HepG2 (cell line): ENCODE measurements around the gene CUEDC2. TPM values are rescaled to one million over a fixed set of nuclear protein-coding genes. Genes with fewer than 3 reads are reported as not detected.

Experiments
- ATAD3A ChIP-seq: sonication (generic); formaldehyde crosslinking; IDR thresholded peaks from 2 replicates; pipeline ENCODE4 v1.4.0; 2020; ENCODE audit warnings: missing genetic modification reagents
- CENPBD1 ChIP-seq: sonication (generic); formaldehyde crosslinking; IDR thresholded peaks from 2 replicates; pipeline ENCODE4 v1.8.0; 2022; ENCODE audit warnings: missing genetic modification reagents, low read depth, mild to moderate bottlenecking, borderline replicate concordance
- FOSL2 ChIP-seq: sonication (generic); formaldehyde crosslinking; IDR thresholded peaks from 2 replicates; pipeline ENCODE4 v1.4.0; 2020; ENCODE audit warnings: missing genetic modification reagents
- FOXM1 ChIP-seq: sonication (generic); formaldehyde crosslinking; IDR thresholded peaks from 2 replicates; pipeline ENCODE4 v1.5.0; 2020; ENCODE audit warnings: missing genetic modification reagents
- IKZF5 ChIP-seq: IDR thresholded peaks from 2 replicates; pipeline ENCODE4 v1.6.1; 2018; ENCODE audit warnings: missing genetic modification reagents, mild to moderate bottlenecking, missing compliant biosample characterization
- KMT2B ChIP-seq: IDR thresholded peaks from 2 replicates; pipeline ENCODE4 v1.6.1; 2016; ENCODE audit warnings: missing genetic modification reagents, missing compliant biosample characterization
- MAFF ChIP-seq: IDR thresholded peaks from 2 replicates; pipeline ENCODE4 v1.6.1; 2011; ENCODE audit warnings: low read depth, low read length, improper control_type of control experiment
- MTERF4 ChIP-seq: sonication (generic); formaldehyde crosslinking; IDR thresholded peaks from 2 replicates; pipeline ENCODE4 v1.8.0; 2023; ENCODE audit warnings: mild to moderate bottlenecking, missing genetic modification reagents
- MXD3 ChIP-seq: IDR thresholded peaks from 2 replicates; pipeline ENCODE4 v1.6.1; 2016; ENCODE audit warnings: mild to moderate bottlenecking, missing biosample characterization, missing genetic modification reagents
- MYPOP ChIP-seq: sonication (generic); formaldehyde crosslinking; IDR thresholded peaks from 2 replicates; pipeline ENCODE4 v1.8.1; 2023; ENCODE audit warnings: mild to moderate bottlenecking, moderate library complexity, missing genetic modification reagents
- PHF8 ChIP-seq: sonication (generic); formaldehyde crosslinking; IDR thresholded peaks from 2 replicates; pipeline ENCODE4 v1.5.0; 2020; ENCODE audit warnings: missing genetic modification reagents
- SMARCC2 ChIP-seq: fragments of 450-650 bp; IDR thresholded peaks from 2 replicates; pipeline ENCODE4 v1.6.1; 2017; ENCODE audit warnings: antibody characterized with exemption, mild to moderate bottlenecking
- SSRP1 ChIP-seq: IDR thresholded peaks from 2 replicates; pipeline ENCODE4 v1.6.1; 2016; ENCODE audit warnings: control low read depth
- THRA ChIP-seq: sonication (generic); formaldehyde crosslinking; IDR thresholded peaks from 2 replicates; pipeline ENCODE4 v1.4.0; 2020; ENCODE audit warnings: missing genetic modification reagents, borderline replicate concordance
- ZBTB2 ChIP-seq: sonication (generic); formaldehyde crosslinking; IDR thresholded peaks from 2 replicates; pipeline ENCODE4 v1.8.0; 2022; ENCODE audit warnings: low read depth, missing genetic modification reagents
- ZBTB46 ChIP-seq: sonication (generic); formaldehyde crosslinking; IDR thresholded peaks from 2 replicates; pipeline ENCODE4 v1.4.0; 2020; ENCODE audit warnings: mild to moderate bottlenecking, missing genetic modification reagents, borderline replicate concordance
- ZEB1 ChIP-seq: IDR thresholded peaks from 2 replicates; pipeline ENCODE4 v1.6.1; 2012; ENCODE audit warnings: mild to moderate bottlenecking, low read depth, inconsistent platforms; ENCODE audit not compliant: insufficient replicate concordance
- ZNF124 ChIP-seq: sonication (generic); formaldehyde crosslinking; IDR thresholded peaks from 2 replicates; pipeline ENCODE4 v1.4.0; 2020; ENCODE audit warnings: missing genetic modification reagents
- ZNF350 ChIP-seq: sonication (generic); formaldehyde crosslinking; IDR thresholded peaks from 2 replicates; pipeline ENCODE4 v1.4.0; 2020; ENCODE audit warnings: mild to moderate bottlenecking, low read depth, missing genetic modification reagents, borderline replicate concordance
- ZNF501 ChIP-seq: sonication (generic); formaldehyde crosslinking; IDR thresholded peaks from 2 replicates; pipeline ENCODE4 v1.5.1; 2020; ENCODE audit warnings: mild to moderate bottlenecking, moderate library complexity, missing genetic modification reagents
- ZNF549 ChIP-seq: sonication (generic); formaldehyde crosslinking; IDR thresholded peaks from 2 replicates; pipeline ENCODE4 v1.5.0; 2020; ENCODE audit warnings: missing genetic modification reagents
- ZNF564 ChIP-seq: sonication (generic); formaldehyde crosslinking; IDR thresholded peaks from 2 replicates; pipeline ENCODE4 v1.8.1; 2023; ENCODE audit warnings: mild to moderate bottlenecking, missing genetic modification reagents
- polyA plus RNA-seq, 8 experiments: library from polyadenylated mRNA; depleted of rRNA in 3 of 8; stranded (reverse) in 7 of 8; unstranded in 1 of 8; fragments of >200 nt; fragmentation: Illumina TruSeq in 4 of 8; extraction: Trizol in 4 of 8; gene quantifications; 2 replicates each; pipeline versions ENCODE4 v1.2.1 to v1.2.3, GENCODE V29; 2011 to 2016; ENCODE audit warnings: low read depth in 4 of 8, missing spikeins in 1 of 8, mixed read lengths in 1 of 8; ENCODE audit not compliant: insufficient read depth in 1 of 8
- total RNA-seq, 5 experiments: library from RNA; depleted of rRNA; stranded (reverse); fragments of >200 nt; fragmentation: Illumina TruSeq; extraction: Trizol; gene quantifications; 2 replicates each; pipeline ENCODE4 v1.2.3, GENCODE V29; 2016; ENCODE audit warnings: low read depth in 1 of 5

Gene CUEDC2
- total and polyA plus RNA-seq, 2 of the 13 experiments (the other 11 are each of a cell fraction or from before 2014, with no cell fraction given) = 13.1 to 18.4 TPM

GRCh38 chr10:102450124-102450373 is 17.7 kb upstream of the CUEDC2 start (continued):
- TF ChIP-seq MTERF4 (CRISPR knock-in tag) (no peak), SMARCC2 (no peak), ZBTB46 (CRISPR knock-in tag) (no peak), ZNF124 (CRISPR knock-in tag) (no peak), ZNF549 (CRISPR knock-in tag) (no peak), MYPOP (CRISPR knock-in tag) (0 out of 2 replicates have a peak, but pooled peaks have one; percentile 50), KMT2B (no peak), ATAD3A (CRISPR knock-in tag) (no peak), FOSL2 (CRISPR knock-in tag) (no peak), ZNF564 (no peak), ZNF350 (no peak; the same call in 1 of the 2 replicates), CENPBD1 (CRISPR knock-in tag) (no peak), FOXM1 (no peak), MXD3 (0 out of 2 replicates have a peak, but pooled peaks have one; percentile 43), ZEB1 (peak; percentile 94), ZNF501 (CRISPR knock-in tag) (peak; percentile 40; the same call in 1 of the 2 replicates), SSRP1 (no peak), PHF8 (CRISPR knock-in tag) (peak; percentile 68; the same call in 1 of the 2 replicates), ZBTB2 (CRISPR knock-in tag) (no peak), THRA (CRISPR knock-in tag) (no peak), IKZF5 (CRISPR knock-in tag) (peak; percentile 59; the same call in 1 of the 2 replicates), MAFF (no peak)
